ENCODE measurements around the gene SPEN.

DNA sequence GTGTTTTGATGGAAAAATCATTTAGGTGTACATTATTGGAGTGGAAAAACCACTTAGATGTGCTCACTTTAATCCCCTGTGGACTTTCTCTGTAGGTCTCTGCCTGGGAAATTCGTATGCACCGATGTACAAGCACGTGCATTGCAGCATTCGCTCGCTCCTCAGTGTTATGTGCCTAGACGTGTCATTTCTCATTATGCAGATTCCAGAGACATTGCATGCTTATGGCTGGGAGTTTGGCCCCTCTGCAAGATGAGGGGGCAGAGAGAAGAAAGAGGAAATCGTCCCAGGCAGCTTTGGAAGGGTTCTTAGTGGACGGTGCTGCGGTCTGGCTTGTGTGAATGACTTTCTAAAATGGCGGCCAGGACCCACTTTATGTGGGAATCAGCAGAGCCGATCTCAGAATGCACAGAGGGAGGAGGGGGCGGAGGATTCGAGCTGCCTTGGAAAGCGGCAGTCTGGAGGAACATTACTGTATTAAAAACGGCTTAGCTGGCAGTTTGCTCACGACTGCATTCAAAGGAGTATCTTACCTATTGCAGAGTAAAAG is 2.3 kb downstream of the SPEN start:
- TF ChIP-seq EZH2 (IDR thresholded peaks at IDR 0.05; ENCODE audit: borderline replicate concordance, insufficient read depth, low read length, poor library complexity, severe bottlenecking) (no peak), RAD21 (conservative IDR thresholded peaks at IDR 0.05) (no peak), EP300 (conservative IDR thresholded peaks at IDR 0.05; ENCODE audit: poor library complexity, severe bottlenecking) (no peak)

Measured in neural cell (in vitro differentiated cells).